ENCODE data around the gene MRM2.

MRM2 gene

DNA sequence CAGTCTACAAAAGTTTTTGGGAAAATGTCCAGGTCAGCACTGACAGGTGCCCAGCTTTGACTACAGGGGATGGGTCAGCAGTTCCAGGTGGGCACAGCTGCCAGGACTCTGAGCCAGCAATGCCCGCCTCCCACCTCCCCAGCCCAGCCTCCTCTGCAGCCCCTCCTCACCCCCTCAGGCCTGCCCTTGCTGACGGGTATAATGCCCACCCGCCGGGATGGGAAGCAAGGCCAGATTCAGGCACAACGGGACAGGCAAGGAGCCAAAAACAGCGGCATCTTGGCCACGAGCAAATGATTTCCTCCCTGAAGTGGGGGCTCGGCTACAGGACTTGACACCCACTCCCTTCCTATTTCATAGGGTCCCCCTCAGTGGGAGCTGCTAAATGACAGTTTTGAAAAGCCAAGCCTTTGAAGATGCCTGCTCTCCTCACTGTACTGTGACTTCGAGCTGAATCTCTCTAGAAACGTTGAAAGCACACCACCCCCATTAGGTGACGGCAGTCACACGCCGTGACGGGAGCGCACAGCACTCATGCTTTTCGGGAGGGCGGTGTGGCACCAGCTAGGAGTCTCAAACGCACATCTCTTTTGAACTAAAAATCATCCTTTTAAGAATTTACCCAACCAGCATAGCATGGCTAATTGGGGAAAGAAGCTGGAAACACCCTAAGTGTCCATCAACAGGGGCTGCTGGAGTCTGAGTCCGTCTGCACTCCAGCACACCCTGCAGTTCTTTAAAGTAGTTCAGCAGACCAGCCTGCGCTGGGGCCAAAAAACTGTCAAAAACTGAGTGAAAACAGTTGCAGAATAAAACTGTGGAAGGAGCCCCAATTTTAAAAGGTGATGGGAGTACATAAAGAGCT is 38.9 kb downstream of the MRM2 start:
- DNase-seq (ENCODE audit: low spot score): no peak

DNA sequence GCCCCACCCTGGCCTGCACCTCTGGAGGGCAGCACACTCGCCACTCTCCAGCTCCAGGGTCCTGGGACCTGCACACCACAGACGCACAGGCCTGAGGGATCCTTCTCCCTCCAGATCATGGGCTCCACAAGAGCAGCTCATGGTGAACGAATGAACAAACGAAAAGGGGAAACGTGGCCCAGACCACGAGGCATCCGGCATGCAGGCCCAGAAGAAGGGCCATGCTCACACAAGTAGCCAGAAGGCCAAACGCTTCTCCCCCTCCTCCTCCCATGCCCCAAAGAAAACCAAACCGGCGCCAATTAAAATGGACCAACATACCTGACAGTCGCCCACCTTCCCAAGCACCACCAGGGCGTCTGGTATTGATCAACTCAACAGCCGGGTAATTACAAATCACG is 39.6 kb downstream of the MRM2 start:
- no peak for DNase-seq (ENCODE audit: low spot score)

DNA sequence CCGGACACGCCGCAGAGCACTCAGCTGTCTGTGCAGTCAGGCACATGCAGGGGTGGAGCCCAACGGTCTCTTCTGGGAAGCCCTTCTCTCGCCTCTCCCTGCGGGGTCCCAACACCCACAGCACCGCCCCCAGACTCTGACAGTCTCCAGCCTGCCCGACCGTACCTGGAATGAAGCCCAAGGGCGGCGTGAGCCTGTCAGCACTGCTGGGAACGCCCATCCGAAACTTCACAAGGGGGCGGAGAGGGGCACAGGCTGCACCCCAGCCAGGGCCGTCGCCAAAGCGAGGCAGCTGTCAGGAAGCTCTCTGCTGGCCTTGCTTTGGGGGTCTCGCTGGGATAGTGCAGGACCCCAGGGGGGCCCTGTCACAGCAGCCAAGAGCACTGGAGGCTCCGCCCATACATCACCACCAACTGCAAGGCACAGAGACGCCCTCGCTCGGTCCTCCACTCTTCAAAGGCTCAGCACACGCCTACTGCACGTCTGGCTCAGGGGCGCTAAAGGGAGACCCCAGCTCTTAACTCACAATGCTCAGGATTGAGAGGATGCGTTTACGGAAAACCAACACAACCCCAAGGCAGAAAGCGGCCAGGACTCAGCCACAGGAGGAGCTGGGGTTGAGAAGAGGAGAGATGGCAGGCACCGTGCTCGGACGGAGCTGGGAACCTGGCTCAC is 40.2 kb downstream of the MRM2 start:
- no peak for DNase-seq (ENCODE audit: low spot score)

DNA sequence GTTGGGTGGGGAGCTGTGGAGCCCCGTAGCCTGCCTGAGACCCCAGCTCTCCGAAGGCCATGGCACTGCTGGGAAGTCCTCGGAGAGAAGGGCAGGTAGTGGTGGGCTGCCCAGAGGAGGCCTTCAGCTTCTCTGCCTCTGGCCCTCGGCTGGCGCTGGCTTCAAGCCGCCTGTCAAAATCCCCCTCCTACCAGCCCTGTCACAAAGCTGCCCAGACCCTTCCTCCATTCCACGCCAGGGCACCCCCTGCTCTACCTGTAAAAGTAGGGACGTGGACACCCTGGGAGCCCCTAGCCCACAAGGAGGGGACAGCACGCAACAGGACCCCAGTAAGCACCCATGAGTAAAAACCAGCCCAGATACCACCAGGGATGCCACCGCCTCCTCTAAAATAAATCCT is 40.9 kb downstream of the MRM2 start:
- DNase-seq (ENCODE audit: low spot score): no peak

DNA sequence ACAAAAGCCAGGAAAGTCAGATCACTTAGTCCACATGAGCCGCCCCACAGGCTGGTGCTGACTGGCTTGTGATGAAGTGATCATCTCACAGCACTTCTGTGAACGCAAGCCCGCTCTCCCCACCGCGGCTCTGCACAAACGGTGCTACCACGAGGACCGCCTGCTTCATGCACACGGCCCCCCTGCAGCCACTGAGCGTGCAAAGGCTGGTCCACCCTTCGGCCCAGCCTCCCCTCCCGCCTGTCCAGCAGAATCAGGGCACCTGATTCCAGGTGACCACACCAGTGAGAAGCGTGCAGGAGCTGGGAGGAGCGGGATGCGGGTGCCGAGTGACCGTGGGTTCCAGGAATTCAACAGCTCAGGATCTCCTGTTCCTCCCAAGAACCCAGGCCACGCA is 41.4 kb downstream of the MRM2 start:
- no peak for DNase-seq (ENCODE audit: low spot score)

DNA sequence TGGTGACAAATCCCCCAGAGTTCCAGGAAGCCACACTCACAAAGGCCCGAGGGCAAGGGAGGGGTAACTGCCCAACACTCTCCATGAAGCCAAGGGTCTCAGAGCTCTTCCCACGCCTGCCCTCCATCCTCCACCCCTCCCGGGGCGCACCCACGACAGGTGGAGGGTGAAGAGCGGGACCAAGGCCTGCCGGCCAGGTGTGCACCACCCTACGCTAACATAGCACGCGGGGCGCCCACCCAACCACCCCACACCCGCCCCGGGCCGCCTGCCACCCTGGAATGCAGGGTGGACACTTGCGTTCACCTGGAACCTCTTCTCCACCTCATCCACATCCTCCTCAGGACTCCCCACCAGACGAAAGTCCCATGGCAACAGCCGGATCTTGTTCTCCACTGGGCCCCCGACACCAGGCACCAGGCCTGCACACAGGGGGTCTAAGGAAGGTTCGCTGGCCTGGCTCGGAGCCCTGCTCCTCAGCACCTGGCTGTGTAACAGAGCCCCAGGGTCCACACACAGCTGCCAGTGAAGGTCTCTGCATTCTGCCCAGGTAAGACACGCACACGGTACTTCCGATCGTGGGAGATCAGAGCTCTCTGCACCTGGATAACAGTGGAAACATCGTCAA is 41.9 kb downstream of the MRM2 start:
- no peak for DNase-seq (ENCODE audit: low spot score)

DNA sequence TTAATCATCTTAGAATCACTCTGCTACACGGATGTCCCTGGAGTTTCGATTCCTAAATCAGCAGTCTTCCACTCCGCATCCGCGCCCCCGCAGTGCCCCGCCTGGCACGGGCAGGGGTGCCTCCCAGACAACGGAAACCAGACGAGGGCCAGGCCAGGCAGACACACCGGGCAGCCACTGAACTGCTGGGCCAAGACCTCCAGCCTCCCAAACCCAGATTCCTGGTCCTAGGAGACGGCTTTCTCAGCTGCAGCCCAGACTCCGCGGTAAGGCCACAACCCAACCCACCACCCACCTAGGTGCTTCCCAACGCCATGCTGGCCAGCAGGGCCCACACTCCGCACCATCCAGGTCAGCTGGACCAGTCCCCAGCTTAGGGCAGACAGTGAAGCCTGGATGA is 42.5 kb downstream of the MRM2 start:
- no peak for DNase-seq (ENCODE audit: low spot score)

DNA sequence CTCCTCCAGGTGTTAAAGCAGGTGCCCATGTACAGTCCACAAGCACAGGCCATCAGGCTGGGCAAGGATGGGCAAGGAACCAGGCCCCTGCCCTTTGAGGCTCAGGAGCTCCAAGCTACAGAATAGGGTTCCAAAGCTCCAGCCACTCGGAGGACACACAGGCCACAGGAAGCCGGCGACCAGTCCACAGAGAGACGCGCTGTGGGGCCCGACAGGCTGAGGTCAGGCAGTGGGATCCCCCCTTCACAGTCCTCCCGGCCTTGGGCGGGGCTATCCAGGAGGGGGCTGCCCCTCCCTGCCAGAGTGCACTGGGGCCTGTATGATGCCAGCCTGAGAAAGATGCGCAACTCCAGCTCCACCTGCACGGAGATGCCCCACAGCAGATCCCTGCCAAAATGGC is 43.2 kb downstream of the MRM2 start:
- no peak for DNase-seq (ENCODE audit: low spot score)

DNA sequence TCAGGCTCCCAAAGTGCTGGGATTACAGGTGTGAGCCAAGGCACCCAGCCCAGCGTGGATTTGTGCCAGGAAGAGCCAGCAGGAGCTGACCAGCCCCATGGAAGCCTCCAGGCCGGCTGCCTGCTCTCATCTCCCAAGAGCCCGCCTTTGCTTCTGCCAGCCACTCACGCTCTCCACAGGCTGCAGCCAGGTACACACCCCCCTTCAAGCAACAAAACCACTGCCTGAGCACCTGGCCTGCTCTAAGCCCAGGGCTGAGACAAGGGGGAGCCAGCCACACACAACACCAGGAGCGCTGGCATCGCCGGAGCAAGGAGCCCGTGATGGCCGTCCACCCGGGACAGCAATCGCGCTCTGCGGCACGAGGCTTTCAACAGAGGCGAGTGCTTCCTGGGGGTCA is 43.8 kb downstream of the MRM2 start:
- no peak for DNase-seq (ENCODE audit: low spot score)

DNA sequence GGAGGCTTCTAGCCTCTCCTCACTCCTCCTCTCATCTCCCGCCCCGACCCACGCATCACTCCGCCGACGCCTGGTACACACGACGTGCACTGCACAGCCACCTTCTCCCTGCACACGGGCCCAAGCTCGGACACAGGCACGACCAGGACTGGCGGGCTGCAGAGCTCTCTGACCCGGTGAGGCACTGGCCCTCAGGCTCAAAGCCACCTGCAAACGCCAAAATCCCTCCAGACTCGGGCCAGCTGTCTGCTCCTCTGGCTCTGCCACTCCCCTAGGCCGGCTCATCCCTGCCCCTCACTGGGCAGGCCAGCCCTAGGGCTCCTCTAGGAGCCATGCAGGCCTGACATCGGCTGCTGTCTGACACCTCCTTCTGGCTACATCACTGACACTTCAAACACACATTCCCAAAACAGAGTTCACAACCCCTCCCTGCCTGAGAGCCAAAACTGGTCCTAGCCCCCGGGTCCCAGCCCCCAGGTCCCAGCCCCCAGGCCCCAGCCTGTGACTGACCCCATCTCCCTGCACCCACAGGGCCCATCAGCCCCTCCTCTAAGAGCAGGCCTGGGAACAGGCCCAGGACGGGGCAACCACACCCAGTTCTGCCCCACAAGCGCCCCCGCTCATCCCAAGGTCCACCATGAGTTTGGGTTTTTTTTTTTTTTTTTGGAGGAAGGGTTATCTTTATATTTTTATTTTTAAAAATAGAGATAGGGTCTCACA is 44.4 kb downstream of the MRM2 start:
- DNase-seq (ENCODE audit: low spot score): no peak

DNA sequence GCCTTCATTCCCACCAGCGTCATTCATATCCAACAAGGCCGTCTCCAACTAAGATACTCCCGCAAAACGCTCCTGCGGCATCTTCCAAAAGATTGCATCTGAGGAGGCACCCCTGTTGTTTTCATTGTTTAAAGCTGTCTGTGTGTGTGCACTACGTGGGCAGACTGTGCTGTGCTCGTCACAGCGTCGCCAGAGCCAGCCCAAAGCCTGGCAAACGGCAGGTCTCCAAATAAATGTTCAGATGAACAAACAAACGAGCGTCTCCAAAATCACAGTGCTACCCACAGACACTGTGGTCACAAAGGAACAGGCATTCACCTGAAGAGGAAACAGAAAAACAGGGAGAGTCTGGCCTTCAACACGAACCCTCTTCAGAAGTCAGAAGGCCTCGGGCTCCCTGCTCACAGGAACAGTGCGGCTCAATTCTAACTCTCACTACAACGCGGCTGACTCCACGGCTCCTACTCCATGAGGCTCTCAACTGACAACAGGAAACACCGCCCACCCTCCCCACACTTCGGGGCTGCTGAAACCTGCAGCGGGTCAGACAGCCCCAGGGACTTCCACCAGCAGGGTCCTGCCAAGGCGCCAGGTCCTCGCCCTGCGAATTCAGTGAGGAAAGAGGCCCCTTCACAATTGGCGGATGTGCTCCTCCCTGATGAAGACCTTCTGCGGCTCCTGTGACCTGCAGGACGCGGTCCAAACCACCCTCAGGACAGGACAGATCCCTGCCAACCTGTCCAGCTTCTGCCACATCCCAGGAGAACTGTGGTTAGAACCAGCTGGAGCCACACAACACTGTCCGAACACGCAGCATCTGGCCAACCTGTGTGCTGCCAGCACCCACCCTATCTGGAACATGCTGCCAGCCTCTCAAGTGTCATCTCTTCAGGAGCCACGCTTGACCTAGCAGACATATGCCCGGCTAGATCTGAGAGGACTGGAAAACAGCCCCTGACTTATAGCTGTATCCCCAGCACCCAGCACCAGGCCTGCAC is 45.3 kb downstream of the MRM2 start:
- no peak for DNase-seq (ENCODE audit: low spot score)

DNA sequence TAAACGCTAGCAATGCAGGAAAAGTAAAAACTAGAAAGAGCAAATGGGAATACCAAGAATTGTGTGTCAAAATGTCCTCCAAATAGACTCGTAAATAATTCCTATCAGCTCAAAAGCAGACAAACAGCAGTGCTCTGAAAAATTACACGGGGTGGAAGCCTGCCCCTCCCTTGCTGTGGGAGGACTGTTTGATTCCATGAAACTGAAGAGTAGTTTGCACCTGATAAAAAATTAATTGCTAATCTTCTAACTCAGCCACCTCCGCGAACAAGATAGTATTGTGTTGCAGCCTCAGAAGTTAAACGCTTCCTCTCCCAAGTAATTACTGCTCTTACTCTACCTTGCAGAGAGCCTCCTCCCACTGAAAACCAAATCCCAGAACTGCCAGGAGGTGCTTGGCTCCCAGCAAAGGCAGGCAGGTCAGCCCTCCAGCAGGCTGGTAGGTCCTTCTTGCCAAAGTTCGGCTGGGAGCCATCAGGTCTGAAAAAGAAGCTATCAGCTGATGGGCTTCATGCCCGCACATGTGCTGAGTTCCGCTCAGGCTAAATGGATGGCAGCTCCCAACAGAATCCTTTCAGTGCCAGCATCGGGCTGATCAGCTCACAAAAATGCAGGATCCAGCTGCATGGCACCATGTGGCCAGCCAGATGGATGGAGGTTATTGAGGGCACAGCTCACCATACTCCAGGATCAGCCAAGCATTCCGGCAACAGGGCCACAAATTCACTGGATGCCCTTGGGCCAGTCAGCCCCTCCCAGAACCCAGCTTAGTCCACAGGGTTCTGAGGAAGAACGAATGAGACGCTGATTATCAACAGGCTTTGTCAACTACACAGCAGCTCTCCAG is 46.4 kb downstream of the MRM2 start:
- no peak for DNase-seq (ENCODE audit: low spot score)

DNA sequence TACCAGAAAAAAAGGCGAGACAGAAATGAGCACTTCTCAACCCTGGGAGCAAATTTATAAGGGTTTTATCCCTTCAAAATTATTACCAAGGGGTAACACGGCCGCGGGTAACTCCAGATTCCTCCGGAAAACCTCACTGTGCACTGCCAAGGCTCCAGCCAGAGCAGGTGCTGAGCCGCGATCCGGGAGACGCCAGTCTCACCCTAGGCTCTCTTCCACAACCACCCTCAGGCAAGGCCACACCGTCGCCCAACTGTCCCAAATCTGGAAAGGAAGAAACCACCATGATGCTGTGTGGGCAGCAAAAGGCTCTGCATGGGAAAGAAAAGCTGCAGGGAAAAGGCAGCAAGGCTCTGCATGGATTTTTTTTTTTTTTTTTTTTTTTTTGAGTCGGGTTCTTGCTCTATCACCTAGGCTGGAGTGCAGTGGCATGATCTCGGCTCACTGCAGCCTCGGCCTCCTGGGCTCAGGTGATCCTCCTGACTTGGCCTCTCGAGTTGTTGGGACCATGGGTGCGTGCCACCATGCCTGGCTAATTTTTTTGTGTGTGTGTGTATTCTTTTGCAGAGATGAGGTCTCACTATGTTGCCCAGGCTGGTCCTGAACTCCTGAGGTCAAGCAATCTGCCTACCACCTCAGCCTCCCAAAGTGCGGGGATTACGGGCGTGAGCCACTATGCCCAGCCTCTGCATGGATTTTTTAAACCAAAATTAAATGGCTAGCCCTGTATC is 48.3 kb downstream of the MRM2 start:
- no peak for DNase-seq (ENCODE audit: low spot score)

DNA sequence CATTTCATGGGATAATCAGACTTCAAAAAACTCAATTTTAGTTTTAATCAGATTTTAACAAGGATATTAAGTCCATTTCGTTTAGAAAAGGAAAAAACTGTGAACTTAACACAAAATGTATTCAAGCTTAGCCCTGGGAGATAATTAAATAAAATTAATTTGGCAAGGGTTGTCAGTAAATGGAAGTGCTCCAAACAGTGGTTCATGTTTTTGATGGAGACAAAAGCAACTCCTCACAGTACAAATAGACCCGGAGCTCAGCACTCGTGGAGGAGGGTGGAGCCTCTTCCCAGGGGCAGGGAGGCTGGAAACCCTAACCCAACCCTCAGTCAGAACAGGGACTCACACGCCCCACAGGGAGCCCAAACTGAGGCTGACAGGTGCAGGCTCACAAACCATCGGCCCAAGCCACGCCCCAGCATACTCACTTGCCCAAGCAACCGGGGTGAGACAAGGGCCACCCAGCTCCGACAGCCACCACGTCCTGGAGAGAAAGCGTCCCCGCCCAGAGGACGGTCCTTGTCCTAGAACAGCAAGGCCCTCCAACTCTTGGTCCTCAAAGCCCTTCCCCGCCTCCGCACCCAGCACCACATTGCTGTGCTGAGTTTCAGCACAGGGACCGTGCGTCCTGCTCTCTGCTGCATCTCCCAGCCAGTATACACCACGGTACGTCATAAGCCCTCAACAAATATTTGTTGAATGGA is 49.0 kb downstream of the MRM2 start:
- DNase-seq (ENCODE audit: low spot score): no peak

DNA sequence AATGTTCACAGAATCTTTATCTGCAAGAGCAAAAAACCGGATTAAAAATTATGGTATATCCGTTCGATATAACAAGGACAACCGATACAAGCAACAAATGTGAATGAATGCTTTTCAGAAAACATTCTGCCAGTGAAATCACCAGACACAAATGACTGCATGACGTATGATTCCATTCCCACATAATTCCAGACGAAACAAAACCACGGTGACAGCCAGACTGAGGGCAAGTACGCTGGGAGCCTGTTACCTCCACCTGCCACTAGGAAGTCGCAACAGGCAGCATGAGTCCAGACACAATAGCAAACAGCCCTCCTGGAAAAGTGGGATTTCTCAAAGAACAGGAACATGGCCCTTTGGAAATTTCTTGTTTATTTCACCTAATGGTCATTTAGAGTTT is 51.0 kb downstream of the MRM2 start:
- DNase-seq (ENCODE audit: low spot score): no peak

DNA sequence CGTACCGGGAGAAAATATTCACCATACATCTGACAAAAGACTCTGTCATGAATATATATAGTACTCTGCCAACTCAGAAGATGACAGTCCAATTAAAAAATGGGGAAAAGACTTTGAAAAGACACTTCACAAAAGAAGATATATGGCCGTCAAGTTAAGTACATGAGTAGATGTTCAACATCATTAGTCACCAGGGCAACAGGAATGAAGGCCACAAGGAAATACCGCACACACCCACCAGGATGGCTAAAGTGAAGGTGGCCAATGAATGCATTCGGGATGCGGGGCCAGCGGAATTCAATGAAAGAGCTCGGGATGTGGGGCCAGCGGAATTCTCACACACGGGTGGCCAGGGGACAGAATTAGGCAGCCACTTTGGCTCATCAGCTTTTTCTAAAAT is 51.5 kb downstream of the MRM2 start:
- no peak for DNase-seq (ENCODE audit: low spot score)

DNA sequence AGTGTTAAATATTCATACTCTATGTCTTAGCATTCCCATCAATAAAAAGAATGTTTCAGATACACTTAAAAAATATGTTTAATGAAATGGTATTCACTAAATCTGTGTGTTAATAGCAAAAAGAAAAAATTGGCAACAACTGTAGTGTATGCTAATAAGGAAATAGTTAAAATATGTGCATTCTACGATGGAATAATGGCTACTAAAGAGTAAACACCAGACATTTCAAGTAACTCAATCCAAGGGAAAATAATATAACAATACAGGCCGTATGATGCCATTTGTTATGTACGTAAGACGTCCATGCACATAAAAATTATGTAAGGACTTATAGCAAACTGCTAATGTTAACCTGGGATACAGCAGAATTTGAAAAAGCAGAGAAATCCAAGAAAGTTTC is 55.8 kb downstream of the MRM2 start:
- DNase-seq (ENCODE audit: low spot score): no peak

DNA sequence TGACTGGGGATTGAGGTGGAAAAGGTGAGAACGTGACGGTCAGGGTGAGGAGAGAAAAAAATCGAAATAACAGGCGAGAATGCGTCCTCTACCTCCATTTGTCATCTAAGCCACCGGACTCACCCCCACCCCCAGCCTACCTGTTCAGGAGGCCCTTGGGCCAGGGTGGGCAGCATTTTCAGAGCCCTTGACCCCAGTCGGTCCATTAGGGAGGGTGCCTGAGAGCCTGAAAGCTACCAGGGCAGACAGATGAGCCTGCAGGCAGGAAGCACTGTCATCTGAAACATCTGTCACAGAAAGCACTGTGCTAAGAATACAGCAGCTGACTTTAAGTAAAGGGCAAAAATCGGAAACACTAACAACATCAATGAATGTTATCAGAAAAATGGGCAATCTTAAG is 56.3 kb downstream of the MRM2 start:
- DNase-seq (ENCODE audit: low spot score): no peak

Data from HuH-7 (cell line).